Lower lobe of right lung (tissue), 2 donors: ENCODE measurements around the gene SLC7A5. TPM values are rescaled to one million over a fixed set of nuclear protein-coding genes. Genes with fewer than 3 reads are reported as not detected.
"Not testable (repeated sequence)": the region's sequence is repeated elsewhere in the genome, so short reads cannot be mapped to it uniquely, and the experiment has no call there.

Source experiments
- ATAC-seq, 2 donors: fragments of 200-7000 bp; cut with Tn5 transposase; one replicate each; pipeline ENCODE4 v1.9.1; 2020 to 2022; ENCODE audit warnings: mild to moderate bottlenecking in 2 of 2, moderate library complexity in 2 of 2
- DNase-seq: peaks from one replicate; pipeline ENCODE4 v3.0.0-alpha.2; 2020
- H3K27ac ChIP-seq: fragments of 200-600 bp; one replicate; pipeline ENCODE4 v1.8.0; 2022
- H3K27me3 ChIP-seq: fragments of 200-600 bp; one replicate; pipeline ENCODE4 v1.8.0; 2022; ENCODE audit warnings: low read depth
- H3K36me3 ChIP-seq: fragments of 200-600 bp; one replicate; pipeline ENCODE4 v1.8.0; 2022; ENCODE audit warnings: mild to moderate bottlenecking
- H3K4me1 ChIP-seq: fragments of 200-600 bp; one replicate; pipeline ENCODE4 v1.8.0; 2022
- H3K4me3 ChIP-seq: fragments of 200-600 bp; one replicate; pipeline ENCODE4 v1.8.0; 2022; ENCODE audit warnings: mild to moderate bottlenecking
- H3K9me3 ChIP-seq: fragments of 200-600 bp; one replicate; pipeline ENCODE4 v1.8.0; 2022
- CTCF ChIP-seq: fragments of 200-600 bp; IDR thresholded peaks from one replicate; pipeline ENCODE4 v1.8.0; 2022; ENCODE audit warnings: antibody characterized with exemption, mild to moderate bottlenecking
- intact Hi-C: fragments of 100-400 bp; cut with DNase I; formaldehyde crosslinking; loops from one replicate; pipeline ENCODE4 v1.11.0; 2022
- total RNA-seq: library from RNA; stranded (reverse); fragmentation: NEBNext Ultra II Directional; extraction: Animal tissue kit (Norgen Biotek cat#: 25700); gene quantifications from one replicate; pipeline ENCODE4 v1.2.1, GENCODE V29; 2021
- donor health status: DM: no; HTN: yes; CAD: no; lungs with severe emphysema.

SLC7A5 gene
- total RNA-seq, 1 donor from 2014 or later: 10.7 TPM

DNA sequence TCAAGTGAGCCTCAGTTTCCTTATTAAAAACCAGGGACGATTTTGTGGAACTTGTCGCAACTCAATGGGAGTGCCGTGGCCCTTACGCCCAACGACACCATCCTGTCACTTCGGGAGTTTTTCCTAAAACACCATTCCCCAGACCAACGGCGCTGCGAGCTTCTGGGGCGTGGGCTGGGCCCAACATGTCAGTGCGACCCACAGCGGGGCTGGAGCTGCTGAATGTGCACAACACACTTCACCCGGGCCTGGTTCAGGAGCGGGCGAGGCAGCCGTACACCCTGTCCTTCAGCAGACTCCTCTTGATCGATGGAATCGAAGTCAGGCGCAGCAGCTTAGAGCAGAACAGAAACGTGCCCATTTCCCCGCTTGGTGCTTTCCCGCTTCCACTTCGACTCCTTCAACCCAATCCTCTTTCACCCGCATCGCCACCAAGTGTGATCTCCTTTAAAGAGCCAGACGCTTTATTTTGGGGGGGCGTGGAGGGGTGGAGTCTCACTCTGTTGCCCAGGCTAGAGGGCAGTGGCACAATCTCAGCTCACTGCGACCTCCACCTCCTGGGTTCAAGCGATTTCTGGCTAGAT lies 13.2 kb upstream of the SLC7A5 start:
- DNase-seq (no peak), ATAC-seq (no peak)
- no peak for TF ChIP-seq CTCF
- H3K4me1 ChIP-seq: no peaks in the 10 kb centered on the region
- no peak overlapping the region for H3K4me3 ChIP-seq
- intact Hi-C loops: no loop called here
- H3K27me3 ChIP-seq: peaks cover 10% of the 10 kb centered on the region
- H3K9me3 ChIP-seq: no peaks in the 10 kb centered on the region
- H3K27ac ChIP-seq: no peak overlapping the region
- no peaks in the 10 kb centered on the region for H3K36me3 ChIP-seq

- Histone ChIP-seq H3K36me3 (no peaks in the 10 kb centered on the region), H3K4me1 (no peaks in the 10 kb centered on the region), H3K27ac (no peak overlapping the region), H3K4me3 (no peak overlapping the region), H3K27me3 (peaks cover 10% of the 10 kb centered on the region), H3K9me3 (no peaks in the 10 kb centered on the region)
- intact Hi-C loops: no loop called here
- DNase-seq (no peak), ATAC-seq (no peak)
- TF ChIP-seq CTCF: no peak
Measured at GRCh38 chr16:87881324-87882200, 12.3 kb upstream of the SLC7A5 start.

GRCh38 chr16:87880117-87880696 lies 10.9 kb upstream of the SLC7A5 start:
- Histone ChIP-seq H3K9me3 (no peaks in the 10 kb centered on the region), H3K27ac (no peak overlapping the region), H3K36me3 (no peaks in the 10 kb centered on the region), H3K4me1 (no peaks in the 10 kb centered on the region), H3K4me3 (no peak overlapping the region), H3K27me3 (peaks cover 13% of the 10 kb centered on the region)
- no peak for ATAC-seq
- intact Hi-C loops: no loop called here
- no peak for TF ChIP-seq CTCF
- no peak for DNase-seq

DNA sequence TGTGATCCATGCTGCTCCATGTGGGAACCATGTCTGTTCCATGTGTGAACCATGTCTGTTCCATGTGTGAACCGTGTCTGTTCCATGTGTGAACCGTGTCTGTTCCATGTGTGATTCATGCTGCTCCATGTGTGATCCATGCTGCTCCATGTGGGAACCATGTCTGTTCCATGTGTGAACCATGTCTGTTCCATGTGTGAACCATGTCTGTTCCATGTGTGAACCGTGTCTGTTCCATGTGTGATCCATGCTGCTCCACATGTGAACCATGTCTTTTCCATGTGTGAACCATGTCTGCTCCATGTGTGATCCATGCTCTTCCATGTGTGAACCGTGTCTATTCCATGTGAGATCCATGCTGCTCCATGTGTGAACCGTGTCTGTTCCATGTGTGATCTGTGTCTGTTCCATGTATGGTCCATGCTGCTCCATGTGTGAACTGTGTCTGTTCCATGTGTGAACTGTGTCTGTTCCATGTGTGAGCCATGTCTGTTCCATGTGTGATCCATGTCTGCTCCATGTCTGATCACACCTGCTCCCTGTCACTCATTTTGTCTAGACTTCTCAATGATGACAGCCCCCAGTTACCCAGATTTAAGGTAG lies 10.2 kb upstream of the SLC7A5 start:
- DNase-seq, H3K4me3 ChIP-seq, H3K4me1 ChIP-seq, H3K27ac ChIP-seq, ATAC-seq, H3K9me3 ChIP-seq, H3K36me3 ChIP-seq, intact Hi-C loops: not testable (repeated sequence)
- H3K27me3 ChIP-seq: peaks cover 20% of the 10 kb centered on the region

DNA sequence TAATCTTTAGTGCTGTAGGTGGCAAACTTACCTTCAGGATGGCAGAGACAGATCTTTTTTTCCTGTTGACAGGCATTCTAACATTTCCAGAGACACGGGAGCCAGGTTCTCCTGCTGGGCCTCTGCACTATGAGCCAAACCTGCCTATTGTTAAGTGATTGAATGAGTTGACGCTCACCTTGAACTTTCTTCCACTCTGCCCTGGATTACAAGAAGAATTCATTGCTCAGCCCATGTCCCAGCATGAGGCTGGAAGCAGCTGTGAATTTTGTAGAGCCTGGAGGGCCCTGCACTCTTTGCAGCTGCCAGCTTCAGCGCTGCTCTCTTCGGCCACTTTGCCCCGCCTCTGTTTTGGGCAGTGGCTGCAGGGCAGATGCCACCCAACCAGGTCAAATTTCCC lies 9.4 kb upstream of the SLC7A5 start:
- no peaks in the 10 kb centered on the region for H3K36me3 ChIP-seq
- H3K4me3 ChIP-seq: no peak overlapping the region
- peaks cover 22% of the 10 kb centered on the region for H3K27me3 ChIP-seq
- no peaks in the 10 kb centered on the region for H3K9me3 ChIP-seq
- DNase-seq (no peak), ATAC-seq (no peak)
- intact Hi-C loops: no loop called here
- peaks cover 7% of the 10 kb centered on the region for H3K4me1 ChIP-seq
- no peak overlapping the region for H3K27ac ChIP-seq
- no peak for TF ChIP-seq CTCF
